HEK293 (cell line): Measurements from ENCODE around the gene HERC4.
A peak's percentile ranks its signal among the peaks of the same experiment; 100 is the strongest.

Source experiments
- AEBP2 ChIP-seq: fragments of 450-650 bp; formaldehyde crosslinking; IDR thresholded peaks from 2 replicates; pipeline ENCODE4 v1.5.1; 2016; ENCODE audit warnings: missing biosample characterization, missing genetic modification characterization, borderline replicate concordance
- ELK4 ChIP-seq: IDR thresholded peaks from 2 replicates; pipeline ENCODE4 v1.6.1; 2011; ENCODE audit warnings: mild to moderate bottlenecking, low read depth, low read length, borderline replicate concordance
- KLF7 ChIP-seq: fragments of 450-650 bp; formaldehyde crosslinking; IDR thresholded peaks from 2 replicates; pipeline ENCODE4 v1.5.1; 2016; ENCODE audit warnings: missing biosample characterization, missing genetic modification characterization, borderline replicate concordance
- MZF1 ChIP-seq: fragments of 450-650 bp; formaldehyde crosslinking; IDR thresholded peaks from 2 replicates; pipeline ENCODE4 v1.5.1; 2017; ENCODE audit warnings: missing biosample characterization, missing genetic modification characterization, borderline replicate concordance
- PATZ1 ChIP-seq: fragments of 450-650 bp; formaldehyde crosslinking; IDR thresholded peaks from 2 replicates; pipeline ENCODE4 v1.5.1; 2016; ENCODE audit warnings: missing biosample characterization, missing genetic modification characterization
- ZBTB1 ChIP-seq: fragments of 450-650 bp; formaldehyde crosslinking; IDR thresholded peaks from 2 replicates; pipeline ENCODE4 v1.5.1; 2016; ENCODE audit warnings: missing biosample characterization, missing genetic modification characterization
- ZBTB21 ChIP-seq: fragments of 450-650 bp; formaldehyde crosslinking; IDR thresholded peaks from 2 replicates; pipeline ENCODE4 v1.5.1; 2017; ENCODE audit warnings: missing biosample characterization, missing genetic modification characterization
- ZBTB44 ChIP-seq: fragments of 450-650 bp; IDR thresholded peaks from 2 replicates; pipeline ENCODE4 v1.5.1; 2018; ENCODE audit warnings: missing biosample characterization, mild to moderate bottlenecking, missing genetic modification characterization
- ZBTB49 ChIP-seq: fragments of 450-650 bp; formaldehyde crosslinking; IDR thresholded peaks from 2 replicates; pipeline ENCODE4 v1.5.1; 2016; ENCODE audit warnings: missing biosample characterization, missing genetic modification characterization, low read depth
- ZBTB6 ChIP-seq: fragments of 450-650 bp; formaldehyde crosslinking; IDR thresholded peaks from 2 replicates; pipeline ENCODE4 v1.5.1; 2017; ENCODE audit warnings: missing biosample characterization, missing genetic modification characterization
- ZBTB7A ChIP-seq: fragments of 450-650 bp; formaldehyde crosslinking; IDR thresholded peaks from 2 replicates; pipeline ENCODE4 v1.5.1; 2016; ENCODE audit warnings: low read depth, missing biosample characterization, missing genetic modification characterization
- ZFP69B ChIP-seq: fragments of 450-650 bp; formaldehyde crosslinking; IDR thresholded peaks from 2 replicates; pipeline ENCODE4 v1.5.1; 2016; ENCODE audit warnings: missing biosample characterization, missing genetic modification characterization
- ZNF121 ChIP-seq: fragments of 450-650 bp; formaldehyde crosslinking; IDR thresholded peaks from 2 replicates; pipeline ENCODE4 v1.5.1; 2016; ENCODE audit warnings: missing biosample characterization, missing genetic modification characterization
- ZNF140 ChIP-seq: fragments of 450-650 bp; formaldehyde crosslinking; IDR thresholded peaks from 2 replicates; pipeline ENCODE4 v1.5.1; 2016; ENCODE audit warnings: missing biosample characterization, missing genetic modification characterization
- ZNF211 ChIP-seq: fragments of 450-650 bp; formaldehyde crosslinking; IDR thresholded peaks from 2 replicates; pipeline ENCODE4 v1.5.1; 2016; ENCODE audit warnings: low read depth, missing biosample characterization, missing genetic modification characterization
- ZNF394 ChIP-seq: fragments of 450-650 bp; formaldehyde crosslinking; IDR thresholded peaks from 2 replicates; pipeline ENCODE4 v1.5.1; 2016; ENCODE audit warnings: missing biosample characterization, missing genetic modification characterization, mild to moderate bottlenecking, moderate library complexity, borderline replicate concordance
- ZNF433 ChIP-seq: fragments of 450-650 bp; formaldehyde crosslinking; IDR thresholded peaks from 2 replicates; pipeline ENCODE4 v1.5.1; 2016; ENCODE audit warnings: missing biosample characterization, missing genetic modification characterization, low read depth
- ZNF488 ChIP-seq: fragments of 450-650 bp; formaldehyde crosslinking; IDR thresholded peaks from 2 replicates; pipeline ENCODE4 v1.5.1; 2016; ENCODE audit warnings: missing biosample characterization, missing genetic modification characterization
- ZNF501 ChIP-seq: fragments of 450-650 bp; formaldehyde crosslinking; IDR thresholded peaks from 2 replicates; pipeline ENCODE4 v1.5.1; 2016; ENCODE audit warnings: missing biosample characterization, missing genetic modification characterization
- ZNF639 ChIP-seq: fragments of 450-650 bp; formaldehyde crosslinking; IDR thresholded peaks from 2 replicates; pipeline ENCODE4 v1.5.1; 2016; ENCODE audit warnings: missing biosample characterization, missing genetic modification characterization
- ZNF660 ChIP-seq: fragments of 450-650 bp; IDR thresholded peaks from 2 replicates; pipeline ENCODE4 v1.5.1; 2018; ENCODE audit warnings: missing biosample characterization, mild to moderate bottlenecking, missing genetic modification characterization
- ZNF692 ChIP-seq: fragments of 450-650 bp; formaldehyde crosslinking; IDR thresholded peaks from 2 replicates; pipeline ENCODE4 v1.5.1; 2016; ENCODE audit warnings: missing biosample characterization, missing genetic modification characterization
- ZNF843 ChIP-seq: fragments of 450-650 bp; formaldehyde crosslinking; IDR thresholded peaks from 2 replicates; pipeline ENCODE4 v1.5.1; 2016; ENCODE audit warnings: missing biosample characterization, missing genetic modification characterization

HERC4 gene

GRCh38 chr10:67884313-67884841 lies 190.7 kb downstream of the HERC4 start, which contains the start of gene SIRT1 (continued):
- TF ChIP-seq ZBTB7A (tag by site-specific recombination) (peak; percentile 82), ELK4 (no peak), ZNF140 (tag by site-specific recombination) (no peak), ZBTB6 (peak; percentile 75; the same call in 1 of the 2 replicates), PATZ1 (tag by site-specific recombination) (peak; percentile 100), ZNF692 (peak; percentile 59), ZNF121 (tag by site-specific recombination) (no peak), MZF1 (no peak), ZNF488 (tag by site-specific recombination) (no peak), ZBTB44 (tag by site-specific recombination) (no peak), ZBTB1 (peak; percentile 93; the same call in 1 of the 2 replicates), ZNF660 (tag by site-specific recombination) (0 out of 2 replicates have a peak, but pooled peaks have one; percentile 28), ZNF211 (tag by site-specific recombination) (no peak), ZNF433 (no peak), AEBP2 (tag by site-specific recombination) (no peak), ZFP69B (tag by site-specific recombination) (no peak; the same call in none of the 2 replicates), ZNF639 (tag by site-specific recombination) (peak; percentile 51), ZNF501 (peak; percentile 88), ZBTB49 (tag by site-specific recombination) (no peak), ZNF394 (tag by site-specific recombination) (peak; percentile 70), ZBTB21 (no peak), ZNF843 (tag by site-specific recombination) (peak; percentile 70; the same call in 1 of the 2 replicates), KLF7 (tag by site-specific recombination) (peak; percentile 95)
